HCEC 1CT (cell line): ENCODE results near the gene UBE2J2.

ENCODE experiments used
- DNase-seq: peaks from one replicate; pipeline ENCODE4 v3.0.0-alpha.2; 2017

Gene UBE2J2

DNA sequence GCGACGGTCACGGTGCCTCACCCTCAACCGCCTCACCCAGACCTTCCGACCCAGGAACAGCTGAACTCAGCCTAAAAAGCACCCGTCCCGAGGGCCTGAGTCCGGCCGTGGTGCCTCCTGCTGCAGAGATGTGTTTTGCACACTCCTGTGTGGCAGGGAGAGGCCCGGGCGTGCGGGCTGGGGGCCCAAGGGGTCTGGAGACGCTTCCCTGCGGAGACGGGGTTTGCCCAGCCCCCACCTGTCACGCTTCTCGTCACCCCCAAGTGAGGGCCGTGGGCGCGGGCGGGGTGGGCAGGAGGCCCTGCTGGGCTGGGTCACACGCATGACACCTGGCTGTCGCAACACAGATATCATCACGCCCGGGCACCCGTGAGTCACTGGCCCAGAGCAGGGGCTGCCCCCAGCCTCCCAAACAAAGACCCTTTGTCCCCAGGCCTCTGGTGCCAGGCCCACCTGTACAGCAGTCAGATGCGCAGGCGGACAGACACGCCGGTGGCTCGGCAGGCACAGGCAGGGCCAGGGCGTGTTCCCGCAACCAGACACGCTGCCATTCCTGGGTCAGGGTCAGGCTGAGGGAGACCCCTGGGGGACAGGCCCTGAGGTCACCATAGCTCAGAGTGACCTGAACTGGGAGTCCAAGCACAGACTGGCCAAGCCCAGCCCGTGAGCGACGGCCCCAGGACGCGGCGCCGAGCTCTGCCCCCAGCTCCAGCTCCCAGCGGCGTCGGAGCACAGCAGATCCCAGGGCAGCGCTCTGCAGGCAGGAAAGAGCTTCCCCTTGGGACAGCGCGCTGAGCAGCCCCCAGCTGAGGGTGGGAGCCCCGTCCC lies 35.6 kb downstream of the UBE2J2 start:
- no peak for DNase-seq

DNA sequence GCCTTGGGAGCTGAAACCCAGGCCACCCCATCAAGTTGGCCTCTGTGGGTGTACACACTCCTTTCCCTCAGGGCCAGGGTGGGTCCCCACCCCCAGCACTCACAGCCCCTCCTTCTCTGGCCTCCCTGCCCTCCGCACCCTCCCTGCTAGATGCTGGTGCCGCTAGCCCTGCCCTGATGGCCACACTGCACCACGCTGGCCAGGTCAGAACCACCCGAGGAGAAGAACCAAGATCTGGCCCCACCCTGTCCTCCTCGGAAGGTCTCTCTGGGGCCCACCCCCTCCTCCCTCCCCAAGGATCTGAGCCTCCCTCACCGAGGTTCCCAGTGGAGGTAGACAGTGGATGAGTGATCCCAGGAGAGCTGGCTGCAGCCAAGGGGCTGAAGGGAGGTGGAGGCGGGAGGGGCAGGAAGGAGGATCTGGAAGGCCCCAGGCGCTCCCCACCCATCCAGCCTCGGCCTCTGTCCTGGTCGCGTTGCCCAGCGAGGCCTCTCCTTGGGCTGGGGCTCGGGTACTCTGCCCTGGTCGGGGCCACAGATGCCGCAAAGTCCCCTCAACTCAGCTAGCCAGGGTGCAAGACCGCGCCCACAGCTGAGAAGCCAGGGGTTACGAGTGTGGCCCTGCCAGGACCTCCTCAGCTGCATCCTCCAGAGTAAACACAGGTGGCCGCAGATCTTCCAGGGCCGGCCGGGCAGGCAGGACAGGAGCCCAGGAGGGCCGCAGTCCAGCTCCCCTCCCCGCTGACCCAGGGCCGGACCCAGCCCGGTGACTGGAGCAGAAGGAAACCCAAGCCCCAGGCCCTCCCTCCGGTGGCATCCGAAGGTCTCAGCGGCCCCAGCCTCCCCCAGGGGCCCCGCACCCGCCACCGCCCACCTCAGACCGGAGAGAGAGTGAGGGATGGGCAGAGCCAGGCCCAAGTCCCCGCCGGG lies 36.4 kb downstream of the UBE2J2 start:
- no peak for DNase-seq

- no peak for DNase-seq
Observed at GRCh38 chr1:1236176-1236763, 37.4 kb downstream of the UBE2J2 start.

DNA sequence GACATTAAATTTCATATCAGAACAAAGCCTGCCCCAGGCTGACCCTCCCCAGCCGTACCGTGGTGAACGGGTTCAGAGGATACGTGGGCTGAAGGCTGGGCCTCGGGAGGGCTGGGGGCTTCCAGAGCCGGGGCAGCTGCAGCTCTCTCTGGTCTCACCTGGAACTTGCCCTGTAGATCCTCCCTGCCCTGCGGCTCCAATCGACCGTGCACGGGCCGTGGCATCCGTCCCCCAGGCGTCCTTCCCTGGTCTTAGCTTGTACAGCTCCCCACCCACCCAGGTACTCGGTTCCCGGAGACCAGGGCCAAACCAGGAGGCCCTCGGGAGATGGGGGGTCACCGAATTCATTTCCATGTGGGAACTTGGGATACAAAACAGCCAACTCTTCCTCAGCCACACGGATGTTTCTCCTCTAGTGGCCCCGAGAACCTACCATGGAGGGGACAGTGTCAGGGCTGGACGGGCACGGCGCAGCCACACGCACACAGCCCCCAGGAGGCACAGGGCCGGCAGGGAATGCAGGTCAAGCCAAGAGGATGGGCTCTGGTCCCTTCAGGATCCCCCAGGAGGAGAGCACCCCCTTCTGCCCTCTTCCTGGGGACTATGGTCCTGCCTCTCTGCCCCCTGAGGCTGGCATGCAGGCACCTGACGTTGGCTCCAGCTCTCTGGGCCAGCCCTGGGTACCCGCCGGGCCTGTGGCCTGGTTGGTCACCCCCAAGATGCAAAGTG lies 38.5 kb downstream of the UBE2J2 start:
- DNase-seq: no peak

DNA sequence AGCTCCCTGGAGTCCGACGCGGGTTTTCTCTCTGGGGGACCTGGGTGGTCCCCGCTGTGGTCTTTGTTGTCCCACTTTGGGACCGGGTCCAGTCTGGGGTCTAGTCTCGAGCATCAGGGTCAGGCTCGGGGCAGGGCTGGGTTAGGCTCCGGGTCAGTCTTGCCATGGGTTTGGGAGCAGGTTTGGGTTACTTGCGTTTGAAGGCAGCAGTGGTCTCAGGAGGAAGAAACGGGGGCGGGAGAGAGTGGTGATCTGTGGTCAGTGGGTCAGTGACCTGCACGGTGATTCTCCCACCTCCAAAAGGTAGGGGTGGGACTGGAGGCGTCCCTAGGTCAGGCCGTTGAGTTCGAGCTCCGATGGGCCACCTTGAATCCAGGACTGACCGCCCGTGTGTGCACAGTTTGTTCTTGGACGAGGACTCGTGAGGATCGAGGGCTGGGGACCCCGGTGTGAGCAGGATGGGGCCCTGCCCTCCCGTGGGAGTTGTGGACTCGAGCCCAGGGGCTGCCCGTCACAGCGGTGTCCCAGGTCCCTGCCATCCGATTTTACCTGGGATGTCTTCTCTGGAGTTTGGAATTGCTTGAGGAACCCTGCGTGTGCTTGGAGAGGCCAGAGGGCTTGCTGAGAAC lies 39.4 kb downstream of the UBE2J2 start:
- DNase-seq: no peak

DNA sequence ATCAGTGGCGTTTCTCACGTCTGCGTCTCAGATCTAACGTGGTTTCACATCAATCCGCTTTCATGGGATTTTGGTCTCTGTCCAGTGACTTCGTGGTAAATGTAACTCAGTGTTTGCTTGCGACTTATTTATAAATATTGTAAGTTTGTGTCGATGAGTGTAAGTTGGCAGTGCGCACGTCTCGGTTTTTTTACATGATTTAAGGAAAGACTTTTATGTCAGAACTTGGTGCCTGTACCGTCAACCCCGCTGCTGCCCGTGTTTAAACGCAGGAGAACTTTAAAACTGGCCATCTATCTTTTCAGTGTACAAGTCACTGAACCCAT lies 40.1 kb downstream of the UBE2J2 start:
- no peak for DNase-seq

DNA sequence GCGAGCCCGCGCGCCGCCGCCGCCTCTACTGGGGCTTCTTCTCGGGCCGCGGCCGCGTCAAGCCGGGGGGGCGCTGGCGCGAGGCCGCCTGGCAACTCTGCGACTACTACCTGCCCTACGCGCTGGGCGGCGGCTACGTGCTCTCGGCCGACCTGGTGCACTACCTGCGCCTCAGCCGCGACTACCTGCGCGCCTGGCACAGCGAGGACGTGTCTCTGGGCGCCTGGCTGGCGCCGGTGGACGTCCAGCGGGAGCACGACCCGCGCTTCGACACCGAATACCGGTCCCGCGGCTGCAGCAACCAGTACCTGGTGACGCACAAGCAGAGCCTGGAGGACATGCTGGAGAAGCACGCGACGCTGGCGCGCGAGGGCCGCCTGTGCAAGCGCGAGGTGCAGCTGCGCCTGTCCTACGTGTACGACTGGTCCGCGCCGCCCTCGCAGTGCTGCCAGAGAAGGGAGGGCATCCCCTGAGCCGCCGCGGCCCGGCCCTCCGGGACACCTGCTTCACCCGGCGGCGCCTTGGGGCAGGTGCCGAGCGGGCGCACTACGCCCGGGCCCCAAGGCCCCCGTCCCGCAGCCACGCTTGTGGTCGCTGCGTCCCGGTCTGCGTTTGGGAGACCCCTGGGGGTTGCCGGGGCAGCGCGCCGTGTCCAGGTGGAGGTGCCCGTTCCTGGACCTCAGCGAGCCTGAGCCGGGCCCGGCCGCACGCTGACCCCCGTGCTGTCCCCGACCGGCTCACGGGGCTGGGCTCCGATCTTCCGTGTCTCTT lies 40.7 kb downstream of the UBE2J2 start:
- no peak for DNase-seq

DNA sequence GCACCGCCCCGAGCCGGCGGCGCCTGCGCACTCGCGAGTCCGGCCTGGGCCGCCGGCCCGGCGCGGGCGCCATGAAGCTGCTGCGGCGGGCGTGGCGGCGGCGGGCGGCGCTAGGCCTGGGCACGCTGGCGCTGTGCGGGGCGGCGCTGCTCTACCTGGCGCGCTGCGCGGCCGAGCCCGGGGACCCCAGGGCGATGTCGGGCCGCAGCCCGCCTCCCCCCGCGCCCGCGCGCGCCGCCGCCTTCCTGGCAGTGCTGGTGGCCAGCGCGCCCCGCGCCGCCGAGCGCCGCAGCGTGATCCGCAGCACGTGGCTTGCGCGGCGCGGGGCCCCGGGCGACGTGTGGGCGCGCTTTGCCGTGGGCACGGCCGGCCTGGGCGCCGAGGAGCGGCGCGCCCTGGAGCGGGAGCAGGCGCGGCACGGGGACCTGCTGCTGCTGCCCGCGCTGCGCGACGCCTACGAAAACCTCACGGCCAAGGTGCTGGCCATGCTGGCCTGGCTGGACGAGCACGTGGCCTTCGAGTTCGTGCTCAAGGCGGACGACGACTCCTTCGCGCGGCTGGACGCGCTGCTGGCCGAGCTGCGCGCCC lies 41.4 kb downstream of the UBE2J2 start, which contains the start of gene B3GALT6:
Gene B3GALT6, plus strand, starts transcription at position 30 of the 588 bp plus-strand sequence. Its CDS starts 42 bp downstream, at position 72.
- DNase-seq: no peak

DNA sequence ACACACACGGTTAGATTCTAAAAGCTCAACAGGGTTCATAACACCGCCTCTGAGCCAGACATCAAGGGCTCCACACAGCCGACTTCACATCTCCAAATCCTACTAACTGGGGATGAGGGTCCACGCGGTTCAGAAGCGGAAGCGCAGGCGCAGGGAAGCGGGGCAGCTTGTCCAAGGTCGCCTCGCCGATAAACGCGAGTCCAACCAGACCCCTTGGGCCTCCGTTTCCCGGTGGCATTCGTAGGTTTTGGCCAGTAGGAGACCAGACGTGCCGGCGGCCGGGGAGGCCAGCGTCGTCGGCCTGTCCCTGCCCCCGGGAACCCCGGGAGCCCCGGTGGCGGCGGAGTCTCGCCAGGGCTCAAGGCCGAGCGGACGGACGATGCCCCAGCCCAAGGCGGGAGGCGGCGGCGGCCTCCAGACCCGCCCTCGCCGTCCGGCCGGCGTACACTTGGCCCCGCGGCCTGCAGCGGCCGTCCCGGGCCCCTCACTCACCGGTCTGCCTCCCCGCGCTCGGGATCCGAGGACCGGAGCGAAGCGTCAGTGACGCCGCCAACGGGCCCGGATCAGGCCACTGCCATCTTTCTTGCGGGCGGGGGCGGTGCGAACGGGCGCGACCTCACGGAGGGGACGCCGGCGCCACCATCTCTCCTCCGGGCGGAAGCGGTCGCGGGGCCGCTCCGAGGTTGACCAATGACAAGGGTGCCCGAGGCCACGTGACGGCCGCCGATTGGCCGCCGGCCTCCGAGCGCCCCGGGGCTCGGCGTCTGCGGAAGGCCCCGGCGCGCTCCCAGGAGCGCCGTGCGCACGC lies 42.0 kb downstream of the UBE2J2 start, which contains the start of gene SDF4:
Gene SDF4, minus strand, starts transcription at position 602 of the 808 bp plus-strand sequence. CDS start 3,229 bp downstream, outside the sequence.
- peak; percentile 98 for DNase-seq

DNA sequence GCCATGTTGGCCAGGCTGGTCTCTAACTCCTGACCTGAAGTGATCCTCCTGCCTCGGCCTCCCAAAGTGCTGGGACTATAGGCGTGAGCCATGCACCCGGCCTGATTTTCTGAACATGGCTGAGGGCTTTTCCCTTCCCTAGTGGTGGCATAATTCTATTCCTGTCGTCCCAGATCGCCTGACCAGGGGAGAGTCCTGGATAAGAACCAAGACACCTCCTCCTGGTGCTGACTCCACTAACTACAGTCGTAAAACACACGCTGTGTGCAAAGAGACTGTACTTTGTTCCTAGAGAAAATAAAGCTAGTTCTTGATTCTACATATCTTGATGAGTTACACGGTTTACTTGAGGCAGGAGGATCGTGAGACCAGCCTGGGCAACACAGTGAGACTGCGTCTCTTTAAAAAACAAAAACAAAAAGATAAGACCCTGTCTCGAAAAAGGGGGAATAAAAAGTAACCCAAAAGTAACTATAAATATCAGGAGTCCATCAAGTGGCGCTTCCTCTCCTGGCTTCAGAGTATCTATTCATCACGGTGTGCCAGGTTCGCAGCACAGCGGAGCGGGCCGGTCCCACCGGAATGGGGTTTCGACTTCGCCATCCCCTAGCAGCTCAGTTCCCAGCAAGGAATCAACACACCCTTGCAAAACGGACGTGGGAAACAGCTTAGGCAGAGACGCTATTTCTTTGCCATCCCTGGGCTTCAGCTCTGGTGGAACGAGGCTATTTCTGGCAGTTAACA lies 42.8 kb downstream of the UBE2J2 start:
- peak; percentile 65 for DNase-seq

DNA sequence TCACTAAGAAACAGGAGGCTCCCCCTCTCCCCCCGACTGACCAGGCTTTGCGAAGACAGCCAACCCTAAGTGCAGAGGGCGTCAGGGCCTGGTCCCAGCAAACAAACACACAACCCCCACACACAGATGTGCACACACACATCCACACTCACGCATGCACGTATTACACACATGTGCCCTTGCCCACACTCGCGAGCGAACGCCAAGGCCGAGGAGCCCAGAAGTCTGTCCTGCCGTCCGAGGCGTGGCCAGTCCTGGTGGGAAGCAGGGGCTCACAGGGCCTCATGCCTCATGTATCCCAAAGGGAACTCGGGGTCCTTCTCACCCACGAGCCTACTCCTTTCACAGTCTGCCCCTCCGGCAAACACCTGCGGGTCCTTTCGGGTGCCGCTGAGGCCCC lies 43.9 kb downstream of the UBE2J2 start:
- no peak for DNase-seq

DNA sequence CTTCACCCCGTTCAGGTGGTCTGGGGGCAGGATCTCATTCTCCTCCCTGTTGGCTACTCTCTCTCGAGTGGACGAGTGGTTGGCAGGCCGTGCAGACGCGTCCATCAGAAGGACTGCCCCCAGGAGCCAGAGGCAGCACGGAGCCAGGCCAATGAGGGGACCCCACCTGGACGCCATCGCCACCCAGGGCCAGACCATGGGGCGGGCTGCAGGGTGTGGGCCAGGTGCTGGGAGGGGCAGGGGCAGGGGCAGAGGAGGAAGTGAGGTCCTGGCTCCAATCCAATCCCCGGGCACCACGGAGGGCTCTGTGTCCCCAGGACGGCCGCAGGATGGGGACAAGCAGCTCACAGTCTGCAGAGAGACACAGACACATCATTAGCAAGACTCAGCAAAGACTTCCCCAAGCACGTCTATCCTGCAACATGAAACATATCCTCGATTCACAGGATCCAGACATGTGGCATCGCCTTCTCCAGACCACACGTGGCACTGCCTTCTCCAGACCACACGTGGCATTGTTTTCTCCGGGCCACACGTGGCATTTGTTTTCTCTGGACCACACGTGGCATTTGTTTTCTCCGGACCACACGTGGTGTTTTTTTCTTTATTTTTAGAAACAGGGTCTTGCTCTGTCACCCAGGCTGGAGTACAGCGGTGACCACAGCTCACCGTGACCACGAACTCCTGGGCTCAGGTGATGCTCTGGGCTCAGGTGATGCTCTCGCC lies 44.9 kb downstream of the UBE2J2 start:
- DNase-seq: no peak

GRCh38 chr1:1228187-1228586 lies 45.5 kb downstream of the UBE2J2 start:
- no peak for DNase-seq

GRCh38 chr1:1227386-1227785 lies 46.3 kb downstream of the UBE2J2 start:
- DNase-seq: no peak

GRCh38 chr1:1226566-1227362 lies 46.9 kb downstream of the UBE2J2 start:
- no peak for DNase-seq

DNA sequence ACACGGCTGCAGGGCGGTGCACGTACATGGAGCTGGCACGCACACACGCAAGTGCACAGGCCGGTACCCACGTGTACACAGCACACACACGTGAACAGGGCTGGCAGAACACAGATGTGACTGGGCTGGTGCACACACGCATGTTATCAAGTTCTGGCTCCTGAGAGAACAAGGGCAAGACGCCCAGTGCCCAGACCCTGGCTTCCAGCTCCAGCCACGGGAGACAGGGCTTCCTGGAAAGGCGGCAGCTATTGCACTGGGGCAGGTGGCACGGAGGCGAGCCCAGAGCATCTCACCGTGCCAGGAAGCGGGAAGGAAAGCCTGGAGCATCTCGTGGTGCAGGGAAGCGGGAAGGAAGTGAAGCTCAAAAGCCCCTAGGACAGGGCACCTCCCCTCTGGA lies 47.7 kb downstream of the UBE2J2 start:
- no peak for DNase-seq

- DNase-seq: no peak
Observed at GRCh38 chr1:1225238-1225845, 48.3 kb downstream of the UBE2J2 start.
